GM21825 (cell line): ENCODE measurements around the gene CMYA5.
"Not testable (repeated sequence)": the region's sequence is repeated elsewhere in the genome, so short reads cannot be mapped to it uniquely, and the experiment has no call there.

ENCODE experiments used
- ATAC-seq: cut with Tn5 transposase; IDR thresholded peaks from one replicate; pipeline ENCODE4 v1.9.1; 2021; ENCODE audit warnings: mild to moderate bottlenecking, moderate library complexity; ENCODE audit not compliant: unreplicated experiment

Gene CMYA5

GRCh38 chr5:79702606-79703380 lies 13.2 kb downstream of the CMYA5 start:
- ATAC-seq, result no peak

DNA sequence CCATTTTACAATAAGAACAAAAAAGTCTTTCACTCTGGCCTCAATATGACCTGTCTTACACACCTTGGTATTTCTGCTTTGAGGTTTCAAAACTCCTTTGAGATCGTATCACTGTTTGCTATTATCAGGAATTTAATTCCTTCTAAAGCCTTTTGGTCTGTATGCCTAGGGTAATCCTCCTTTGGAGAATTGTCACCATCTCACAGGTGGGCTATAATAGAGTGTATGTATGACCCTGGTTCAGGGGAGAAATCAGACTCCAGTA lies 13.7 kb downstream of the CMYA5 start:
- no peak for ATAC-seq

DNA sequence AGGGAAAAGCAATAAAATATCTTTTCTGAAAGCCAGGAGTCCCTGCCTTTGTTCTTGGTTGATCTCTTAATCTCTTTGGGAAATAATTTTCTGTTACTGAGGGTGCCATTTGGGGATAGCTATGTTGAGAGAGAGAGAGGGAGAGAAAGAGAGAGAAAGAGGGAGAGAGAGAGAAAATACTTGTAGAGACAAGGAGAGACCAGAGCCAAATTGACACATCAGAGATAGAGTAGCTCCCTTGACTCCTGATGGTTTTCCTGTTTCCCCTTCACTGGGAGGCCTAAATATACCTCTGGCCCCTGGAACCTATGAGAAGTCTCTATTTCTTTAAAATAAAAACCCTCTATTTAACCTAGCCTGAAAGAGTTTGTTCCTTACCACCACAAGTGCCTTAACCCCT lies 14.9 kb downstream of the CMYA5 start:
- ATAC-seq, result no peak

GRCh38 chr5:79705632-79706031 lies 16.0 kb downstream of the CMYA5 start:
- ATAC-seq, result no peak

DNA sequence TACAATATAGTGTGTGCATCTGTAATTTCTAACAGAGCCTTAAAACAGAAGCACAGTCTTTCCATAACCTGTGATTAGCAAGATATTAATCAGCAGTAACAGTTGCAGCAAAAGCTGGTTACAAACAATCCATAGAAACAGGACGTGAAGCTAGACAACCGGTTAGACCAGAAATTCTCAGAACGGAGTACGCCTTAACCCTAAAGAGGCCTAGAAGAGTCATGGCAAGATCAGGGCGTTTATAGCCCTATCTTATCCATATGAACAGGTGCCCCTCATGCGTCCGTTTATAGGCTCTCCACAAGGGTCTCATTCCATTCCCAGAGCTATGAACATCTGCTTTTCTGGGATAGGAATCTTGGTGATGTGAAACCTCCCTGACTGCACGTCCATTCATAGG lies 16.7 kb downstream of the CMYA5 start:
- ATAC-seq, result not testable (repeated sequence)

DNA sequence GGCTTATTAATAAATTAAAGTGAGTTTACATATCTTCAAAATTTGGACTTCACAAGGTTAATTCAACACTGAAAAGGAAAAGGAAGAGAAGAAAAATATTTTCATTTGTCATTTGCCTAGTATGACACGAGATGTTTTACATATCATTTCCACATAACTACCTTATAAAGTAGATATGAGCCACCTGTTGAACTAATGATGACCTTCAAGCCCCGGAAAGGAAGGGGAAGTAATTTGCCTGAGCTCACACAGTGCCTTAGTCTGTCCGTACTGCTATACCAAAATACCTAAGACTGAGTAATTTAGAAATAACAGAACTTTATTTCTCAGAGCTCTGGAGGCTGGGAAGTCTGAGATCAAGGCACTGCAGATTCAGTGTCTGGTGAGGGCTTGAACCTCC lies 17.9 kb downstream of the CMYA5 start:
- no peak for ATAC-seq

DNA sequence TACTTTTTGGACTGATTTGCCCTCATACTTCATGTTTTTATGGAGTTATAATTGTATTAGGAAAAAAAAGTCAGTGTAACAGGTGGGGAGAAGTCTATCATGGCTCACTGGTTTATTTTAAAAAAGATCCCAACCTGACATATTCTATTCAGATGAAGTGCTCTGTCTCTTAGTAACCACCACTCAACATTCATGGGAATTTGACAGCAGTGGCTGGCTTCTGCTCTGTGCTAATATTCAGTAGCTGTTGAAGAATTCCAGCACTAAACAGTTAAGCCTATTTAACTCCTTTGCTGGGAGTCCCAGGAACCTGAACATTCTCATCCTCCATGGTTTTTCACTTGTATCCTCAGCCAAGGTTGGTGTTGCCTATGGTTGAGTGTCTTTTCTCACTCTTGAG lies 23.1 kb downstream of the CMYA5 start:
- no peak for ATAC-seq

DNA sequence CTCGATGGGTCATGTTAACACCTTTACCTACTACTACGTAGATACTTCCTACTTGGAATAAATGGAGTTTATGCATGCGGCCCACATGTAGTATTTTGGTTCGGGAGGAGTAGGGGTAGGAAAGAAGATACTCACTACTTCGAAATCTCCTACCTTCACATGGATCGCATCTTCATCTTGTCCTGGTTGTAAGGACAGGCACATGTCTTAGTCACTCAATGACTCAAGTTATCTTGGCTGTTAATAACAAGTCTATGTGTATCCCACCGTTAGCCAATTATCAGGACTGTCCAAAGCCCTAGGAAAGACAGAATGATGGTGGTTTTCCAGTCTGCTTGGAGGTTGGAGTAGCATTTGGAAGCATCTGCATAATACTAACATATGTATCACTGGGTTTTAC lies 24.1 kb downstream of the CMYA5 start:
- ATAC-seq, result no peak

DNA sequence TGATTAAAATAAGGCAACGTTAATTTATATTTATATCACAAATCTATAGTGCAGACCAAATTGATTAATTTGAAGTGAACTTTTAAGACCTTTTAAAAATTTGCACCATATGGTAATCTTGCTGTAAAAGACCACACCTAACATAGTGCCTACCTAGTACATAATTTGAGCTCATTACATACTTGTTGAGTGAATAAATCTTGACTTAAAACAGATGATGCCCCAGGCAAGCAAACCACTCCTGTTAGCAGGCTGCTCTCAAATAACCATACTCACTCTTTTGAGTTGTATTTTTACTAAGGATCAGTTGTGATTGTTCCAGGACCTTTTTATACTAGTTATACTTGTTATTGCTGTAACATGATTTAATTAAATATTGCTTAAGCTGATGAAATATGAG lies 27.2 kb downstream of the CMYA5 start:
- ATAC-seq, result no peak

GRCh38 chr5:79720096-79720495 lies 30.5 kb downstream of the CMYA5 start:
- ATAC-seq, result no peak

- no peak for ATAC-seq
Measured at GRCh38 chr5:79727451-79728355, 38.1 kb downstream of the CMYA5 start.

- ATAC-seq, result no peak
Measured at GRCh38 chr5:79728396-79728795, 38.8 kb downstream of the CMYA5 start.

GRCh38 chr5:79729679-79730078 lies 40.0 kb downstream of the CMYA5 start:
- ATAC-seq, result no peak

- ATAC-seq, result no peak
Measured at GRCh38 chr5:79730564-79730963, 40.9 kb downstream of the CMYA5 start.

- ATAC-seq, result no peak
Measured at GRCh38 chr5:79731775-79732174, 42.1 kb downstream of the CMYA5 start.

- ATAC-seq, result no peak
Measured at GRCh38 chr5:79736528-79737514, 47.2 kb downstream of the CMYA5 start.

- ATAC-seq, result no peak
Measured at GRCh38 chr5:79738349-79738748, 48.7 kb downstream of the CMYA5 start.

DNA sequence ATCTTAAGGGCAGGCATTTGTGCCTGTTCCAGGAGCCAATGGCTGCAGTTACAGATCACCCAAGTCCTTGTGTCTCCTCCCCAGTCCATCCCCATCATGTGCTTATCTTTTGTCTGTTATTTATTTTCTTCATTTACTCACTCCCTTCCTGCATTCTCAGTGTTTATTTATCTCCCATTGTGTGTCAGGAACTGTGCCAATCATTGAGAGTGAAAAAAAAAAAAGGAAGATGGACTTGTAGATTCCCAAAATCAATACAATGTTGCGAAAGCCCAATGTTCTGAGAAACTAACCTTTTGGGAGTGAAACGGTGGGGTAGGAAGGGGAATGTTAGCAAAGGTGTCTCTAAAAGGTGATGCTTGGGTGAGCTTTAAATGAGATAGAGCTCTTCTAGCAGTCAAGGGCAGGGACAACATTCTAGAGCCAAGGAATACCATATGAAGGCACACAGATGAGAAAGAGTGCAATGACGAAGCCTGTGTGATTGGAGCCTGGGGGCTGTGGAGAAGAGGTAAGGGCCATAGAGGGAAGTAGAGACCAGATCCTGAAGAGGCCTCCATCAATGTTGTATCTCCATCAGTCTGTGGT lies 53.0 kb downstream of the CMYA5 start:
- no peak for ATAC-seq

- no peak for ATAC-seq
Measured at GRCh38 chr5:79743846-79744605, 54.4 kb downstream of the CMYA5 start.

DNA sequence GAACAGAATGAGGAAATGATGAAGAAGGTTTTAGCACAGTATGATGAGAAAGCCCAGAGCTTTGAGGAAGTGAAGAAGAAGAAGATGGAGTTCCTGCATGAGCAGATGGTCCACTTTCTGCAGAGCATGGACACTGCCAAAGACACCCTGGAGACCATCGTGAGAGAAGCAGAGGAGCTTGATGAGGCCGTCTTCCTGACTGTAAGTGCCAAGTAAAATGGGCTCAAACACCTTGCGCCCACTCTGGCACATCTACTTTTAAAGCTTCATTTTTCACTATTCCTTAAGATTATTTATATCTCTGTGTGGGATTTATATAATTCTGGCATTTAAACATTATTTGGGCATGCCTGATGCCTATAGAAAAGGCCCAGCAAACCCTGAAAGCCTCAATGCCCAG lies 55.6 kb downstream of the CMYA5 start:
- ATAC-seq, result no peak
